ENCODE results near the gene SNAP47.
A peak's percentile ranks its signal among the peaks of the same experiment; 100 is the strongest.

Gene SNAP47

DNA sequence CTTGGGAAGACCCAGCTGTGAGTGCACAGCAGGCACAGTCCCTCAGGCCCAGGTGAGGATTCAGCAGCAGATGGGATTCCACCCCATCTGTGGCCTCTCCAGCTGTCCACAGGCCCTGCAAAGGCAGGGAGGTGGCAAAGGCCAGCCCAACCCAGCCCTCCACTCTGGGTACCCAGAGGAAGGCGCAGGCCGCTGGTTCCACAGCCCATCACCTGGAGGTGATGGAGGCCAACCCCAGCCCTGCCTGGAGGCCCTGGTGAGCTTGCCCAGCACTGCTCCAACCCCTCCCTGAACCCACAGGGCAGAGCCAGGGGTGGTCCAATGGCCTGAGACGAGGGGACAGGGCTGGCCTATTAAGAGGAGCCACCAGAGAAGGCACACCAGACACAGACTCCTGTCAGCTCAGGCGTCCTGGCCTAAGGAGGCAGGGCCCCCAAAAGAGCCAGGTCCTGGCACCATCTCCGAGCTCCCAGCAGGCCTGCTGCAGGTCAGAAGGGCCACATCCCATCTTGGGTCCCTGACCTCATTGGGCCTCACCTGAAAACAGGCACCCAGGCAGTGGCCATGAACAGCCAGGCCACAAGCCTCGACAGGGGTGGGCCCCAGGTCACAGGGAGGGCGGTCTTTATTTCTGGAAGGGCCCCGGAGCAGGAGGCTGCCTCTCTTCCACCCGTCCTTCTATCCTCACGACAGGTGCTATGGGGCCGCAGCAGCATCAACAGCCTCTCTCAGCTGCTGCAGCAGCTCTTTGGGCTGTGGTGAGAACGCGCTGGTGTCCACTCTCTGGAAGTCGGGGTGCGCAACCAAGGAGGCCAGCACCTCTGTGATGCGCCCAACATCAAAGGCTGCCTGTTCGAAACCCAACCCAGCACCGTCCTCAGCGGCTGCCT is 3.3 kb upstream of the SNAP47 start:
- TF ChIP-seq, protein P1, sequence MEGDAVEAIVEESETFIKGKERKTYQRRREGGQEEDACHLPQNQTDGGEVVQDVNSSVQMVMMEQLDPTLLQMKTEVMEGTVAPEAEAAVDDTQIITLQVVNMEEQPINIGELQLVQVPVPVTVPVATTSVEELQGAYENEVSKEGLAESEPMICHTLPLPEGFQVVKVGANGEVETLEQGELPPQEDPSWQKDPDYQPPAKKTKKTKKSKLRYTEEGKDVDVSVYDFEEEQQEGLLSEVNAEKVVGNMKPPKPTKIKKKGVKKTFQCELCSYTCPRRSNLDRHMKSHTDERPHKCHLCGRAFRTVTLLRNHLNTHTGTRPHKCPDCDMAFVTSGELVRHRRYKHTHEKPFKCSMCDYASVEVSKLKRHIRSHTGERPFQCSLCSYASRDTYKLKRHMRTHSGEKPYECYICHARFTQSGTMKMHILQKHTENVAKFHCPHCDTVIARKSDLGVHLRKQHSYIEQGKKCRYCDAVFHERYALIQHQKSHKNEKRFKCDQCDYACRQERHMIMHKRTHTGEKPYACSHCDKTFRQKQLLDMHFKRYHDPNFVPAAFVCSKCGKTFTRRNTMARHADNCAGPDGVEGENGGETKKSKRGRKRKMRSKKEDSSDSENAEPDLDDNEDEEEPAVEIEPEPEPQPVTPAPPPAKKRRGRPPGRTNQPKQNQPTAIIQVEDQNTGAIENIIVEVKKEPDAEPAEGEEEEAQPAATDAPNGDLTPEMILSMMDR (conservative IDR thresholded peaks at IDR 0.05; ENCODE audit: control insufficient read depth, insufficient read depth, low read depth, low read length) = no peak
- H3K4me3 ChIP-seq (ENCODE audit: control insufficient read depth, low read depth, low read length) = no peak overlapping the region
- no peak for DNase-seq (ENCODE audit: low read depth)

DNA sequence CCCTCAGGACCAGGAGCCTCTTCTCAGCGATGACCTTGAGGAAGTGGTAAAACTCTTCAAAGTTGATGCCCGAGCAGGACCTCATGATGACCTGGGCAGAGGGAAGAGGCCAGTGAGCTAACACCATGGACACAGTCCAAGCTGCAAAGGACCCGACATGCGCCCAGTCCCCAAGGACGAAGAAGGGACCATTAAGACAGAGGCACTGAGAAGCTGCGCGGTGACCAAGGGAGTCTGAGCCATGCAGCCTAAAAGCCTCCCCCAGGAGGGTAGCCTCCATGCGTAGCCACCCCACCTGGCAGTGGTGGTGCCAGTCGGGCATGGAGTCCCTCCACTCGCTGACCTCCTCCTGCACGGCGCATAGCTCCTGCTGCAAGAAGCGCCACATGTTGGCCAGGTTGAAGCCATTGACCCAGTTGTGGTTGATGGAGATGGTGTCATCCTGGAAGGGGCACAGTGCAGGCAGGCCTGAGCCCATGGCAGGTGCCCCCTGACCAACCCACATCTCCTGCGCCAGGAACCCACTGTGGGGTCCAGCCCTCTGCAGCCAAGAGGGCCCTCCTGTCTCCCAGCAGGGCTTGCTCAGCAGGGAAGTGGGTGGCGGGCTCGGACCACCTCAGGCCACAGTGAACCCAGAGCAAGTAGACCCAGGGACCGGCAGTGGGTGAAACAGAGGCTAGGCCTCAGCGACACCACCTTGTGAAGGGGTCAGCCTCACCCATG is 2.5 kb upstream of the SNAP47 start:
- TF ChIP-seq, protein P1 (conservative IDR thresholded peaks at IDR 0.05; ENCODE audit: control insufficient read depth, insufficient read depth, low read depth, low read length) = no peak
- no peak overlapping the region for H3K4me3 ChIP-seq (ENCODE audit: control insufficient read depth, low read depth, low read length)
- DNase-seq (ENCODE audit: low read depth) = no peak

DNA sequence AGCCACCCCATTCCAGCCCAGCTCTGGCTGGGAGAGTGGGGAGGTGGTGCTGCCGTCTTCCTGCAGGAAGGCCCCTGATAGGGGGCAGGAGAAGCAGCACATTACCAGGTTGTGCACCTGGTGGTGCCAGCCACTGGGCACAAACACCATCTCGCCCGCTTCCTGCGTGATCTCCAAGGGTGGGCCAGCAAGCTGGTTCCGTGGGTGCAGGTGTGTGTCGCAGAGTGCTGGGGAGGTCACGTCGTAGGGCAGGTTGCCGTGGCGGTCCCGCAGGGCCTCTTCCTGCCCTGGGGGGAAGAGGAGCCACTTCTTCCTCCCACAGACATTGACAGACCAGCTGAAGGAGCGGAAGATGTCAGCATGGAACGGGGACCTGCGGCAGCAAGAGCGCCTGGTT is 1.9 kb upstream of the SNAP47 start:
- H3K4me3 ChIP-seq (ENCODE audit: control insufficient read depth, low read depth, low read length) = no peak overlapping the region
- TF ChIP-seq, protein P1 (conservative IDR thresholded peaks at IDR 0.05; ENCODE audit: control insufficient read depth, insufficient read depth, low read depth, low read length) = no peak
- DNase-seq (ENCODE audit: low read depth) = no peak

DNA sequence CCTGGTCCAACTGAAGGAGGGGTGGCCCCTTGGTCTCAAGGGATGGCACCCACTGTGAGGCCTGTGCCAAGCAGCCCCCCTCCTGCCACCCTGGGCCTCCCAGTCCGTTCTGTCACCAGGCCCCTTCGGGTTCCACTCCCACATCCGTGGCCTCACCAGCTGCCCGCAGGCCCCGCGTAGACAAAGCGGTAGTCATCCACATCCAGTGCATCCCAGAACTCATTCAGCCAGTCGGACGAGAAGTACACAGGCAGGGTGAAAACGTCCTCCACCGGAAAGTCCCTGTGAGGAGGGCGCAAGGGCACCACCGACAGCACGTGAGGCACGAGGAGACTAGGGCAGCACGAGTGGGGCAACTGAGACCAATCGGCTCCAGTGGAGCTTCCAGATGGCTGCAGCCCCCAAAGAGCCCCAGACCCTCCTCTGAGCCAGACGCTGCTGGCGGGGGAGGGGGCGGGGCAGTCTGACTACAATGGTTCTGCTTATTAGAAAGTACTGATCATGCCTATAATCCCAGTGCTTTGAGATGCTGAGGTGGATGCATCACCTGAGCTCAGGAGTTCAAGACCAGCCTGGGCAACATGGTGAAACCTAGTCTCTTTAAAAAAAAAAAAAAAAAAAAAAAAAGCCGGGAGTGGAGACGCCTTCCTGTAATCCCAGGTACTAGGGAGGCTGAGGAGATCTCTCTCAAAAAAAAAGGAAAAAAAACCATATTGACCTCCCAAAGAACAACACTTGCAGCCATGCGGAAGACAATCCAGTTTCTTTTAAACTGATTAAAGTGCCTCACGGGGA is 1.3 kb upstream of the SNAP47 start:
- H3K4me3 ChIP-seq (ENCODE audit: control insufficient read depth, low read depth, low read length) = peak overlapping the region; percentile 89
- no peak for DNase-seq (ENCODE audit: low read depth)
- TF ChIP-seq, protein P1 (conservative IDR thresholded peaks at IDR 0.05; ENCODE audit: control insufficient read depth, insufficient read depth, low read depth, low read length) = no peak

GRCh38 chr1:227734546-227734855 is 734 bp upstream of the SNAP47 start:
- DNase-seq (ENCODE audit: low read depth) = no peak
- H3K4me3 ChIP-seq (ENCODE audit: control insufficient read depth, low read depth, low read length) = peak overlapping the region; percentile 89
- TF ChIP-seq, protein P1 (conservative IDR thresholded peaks at IDR 0.05; ENCODE audit: control insufficient read depth, insufficient read depth, low read depth, low read length) = no peak

GRCh38 chr1:227735539-227736285 is 477 bp downstream of the SNAP47 start:
- TF ChIP-seq, protein P1 (conservative IDR thresholded peaks at IDR 0.05; ENCODE audit: control insufficient read depth, insufficient read depth, low read depth, low read length) = no peak
- no peak for DNase-seq (ENCODE audit: low read depth)
- peak overlapping the region; percentile 89 for H3K4me3 ChIP-seq (ENCODE audit: control insufficient read depth, low read depth, low read length)
